Muscle layer of colon (tissue), 2 donors: ENCODE data around the gene OPA1.

Experiments used
- H3K27ac ChIP-seq: one replicate; pipeline ENCODE4 v1.7.0; 2013; ENCODE audit warnings: low read depth, mild to moderate bottlenecking, low read length, moderate library complexity
- H3K27me3 ChIP-seq, 2 donors: one replicate each; pipeline ENCODE4 v1.7.0; 2013; ENCODE audit warnings: low read length in 2 of 2, mild to moderate bottlenecking in 2 of 2; ENCODE audit not compliant: insufficient read depth in 2 of 2, control insufficient read depth in 1 of 2
- H3K36me3 ChIP-seq: one replicate; pipeline ENCODE4 v1.7.0; 2013; ENCODE audit warnings: mild to moderate bottlenecking, low read length; ENCODE audit not compliant: insufficient read depth
- H3K4me1 ChIP-seq: one replicate; pipeline ENCODE4 v1.7.0; 2013; ENCODE audit warnings: mild to moderate bottlenecking, low read length; ENCODE audit not compliant: insufficient read depth
- H3K4me3 ChIP-seq, 2 donors: one replicate each; pipeline ENCODE4 v1.7.0; 2013; ENCODE audit warnings: low read length in 2 of 2, low read depth in 1 of 2, mild to moderate bottlenecking in 1 of 2, moderate library complexity in 1 of 2
- H3K9ac ChIP-seq: one replicate; pipeline ENCODE4 v1.7.0; 2013; ENCODE audit warnings: low read length
- H3K9me3 ChIP-seq: one replicate; pipeline ENCODE4 v1.7.0; 2013; ENCODE audit warnings: mild to moderate bottlenecking, low read length
- donor health status: abdominal sarcoma.
- donor health status: Adenocarcinoma of cecum.

The OPA1 gene

GRCh38 chr3:193563426-193563825 is 29.6 kb upstream of the OPA1 start:
- Histone ChIP-seq H3K36me3 (no peaks in the 10 kb centered on the region), H3K4me1 (no peaks in the 10 kb centered on the region), H3K27me3 (no peaks in the 10 kb centered on the region), H3K9ac (no peak overlapping the region), H3K27ac (no peak overlapping the region), H3K4me3 (no peak overlapping the region), H3K9me3 (no peaks in the 10 kb centered on the region)

- Histone ChIP-seq H3K36me3 (no peaks in the 10 kb centered on the region), H3K4me1 (no peaks in the 10 kb centered on the region), H3K9ac (no peak overlapping the region), H3K27me3 (no peaks in the 10 kb centered on the region), H3K27ac (no peak overlapping the region), H3K4me3 (no peak overlapping the region), H3K9me3 (no peaks in the 10 kb centered on the region)
Observed at GRCh38 chr3:193564012-193564411, 29.0 kb upstream of the OPA1 start.

GRCh38 chr3:193569119-193569518 is 23.9 kb upstream of the OPA1 start:
- no peaks in the 10 kb centered on the region for H3K9me3 ChIP-seq
- H3K36me3 ChIP-seq: no peaks in the 10 kb centered on the region
- no peaks in the 10 kb centered on the region for H3K27me3 ChIP-seq
- H3K9ac ChIP-seq: no peak overlapping the region
- H3K27ac ChIP-seq: no peak overlapping the region
- H3K4me3 ChIP-seq: no peak overlapping the region
- H3K4me1 ChIP-seq: no peaks in the 10 kb centered on the region

- no peak overlapping the region for H3K27ac ChIP-seq
- H3K9ac ChIP-seq: no peak overlapping the region
Observed at GRCh38 chr3:193572426-193572908, 20.5 kb upstream of the OPA1 start.

GRCh38 chr3:193573403-193574191 is 19.4 kb upstream of the OPA1 start:
- Histone ChIP-seq H3K27ac (no peak overlapping the region), H3K9ac (no peak overlapping the region), H3K4me3 (no peak overlapping the region), H3K4me1 (no peaks in the 10 kb centered on the region), H3K27me3 (no peaks in the 10 kb centered on the region), H3K9me3 (no peaks in the 10 kb centered on the region), H3K36me3 (no peaks in the 10 kb centered on the region)

More at GRCh38 chr3:193572426-193572908, 20.5 kb upstream of the OPA1 start:
- H3K4me1 ChIP-seq: no peaks in the 10 kb centered on the region
- H3K27me3 ChIP-seq: no peaks in the 10 kb centered on the region
- no peaks in the 10 kb centered on the region for H3K9me3 ChIP-seq
- H3K4me3 ChIP-seq: no peak overlapping the region
- no peaks in the 10 kb centered on the region for H3K36me3 ChIP-seq

GRCh38 chr3:193574488-193575070 is 18.4 kb upstream of the OPA1 start:
- H3K27me3 ChIP-seq: no peaks in the 10 kb centered on the region
- no peaks in the 10 kb centered on the region for H3K36me3 ChIP-seq
- H3K9me3 ChIP-seq: no peaks in the 10 kb centered on the region

GRCh38 chr3:193585530-193585929 is 7.5 kb upstream of the OPA1 start:
- Histone ChIP-seq H3K27me3 (no peaks in the 10 kb centered on the region), H3K4me1 (no peaks in the 10 kb centered on the region), H3K36me3 (no peaks in the 10 kb centered on the region), H3K9me3 (no peaks in the 10 kb centered on the region), H3K9ac (no peak overlapping the region), H3K27ac (no peak overlapping the region), H3K4me3 (no peak overlapping the region)

More at GRCh38 chr3:193574488-193575070, 18.4 kb upstream of the OPA1 start:
- H3K9ac ChIP-seq: no peak overlapping the region
- no peak overlapping the region for H3K27ac ChIP-seq
- no peak overlapping the region for H3K4me3 ChIP-seq
- no peaks in the 10 kb centered on the region for H3K4me1 ChIP-seq

- Histone ChIP-seq H3K27ac (no peak overlapping the region), H3K27me3 (no peaks in the 10 kb centered on the region), H3K4me1 (no peaks in the 10 kb centered on the region), H3K9me3 (no peaks in the 10 kb centered on the region), H3K4me3 (no peak overlapping the region), H3K36me3 (no peaks in the 10 kb centered on the region), H3K9ac (no peak overlapping the region)
Observed at GRCh38 chr3:193586526-193586925, 6.5 kb upstream of the OPA1 start.

GRCh38 chr3:193589129-193589528 is 3.9 kb upstream of the OPA1 start:
- Histone ChIP-seq H3K4me3 (no peak overlapping the region), H3K36me3 (no peaks in the 10 kb centered on the region), H3K27ac (no peak overlapping the region), H3K9ac (no peak overlapping the region), H3K4me1 (peaks cover 7% of the 10 kb centered on the region), H3K27me3 (no peaks in the 10 kb centered on the region), H3K9me3 (no peaks in the 10 kb centered on the region)

GRCh38 chr3:193589616-193590015 is 3.4 kb upstream of the OPA1 start:
- H3K9me3 ChIP-seq: no peaks in the 10 kb centered on the region

GRCh38 chr3:193590088-193590856 is 2.7 kb upstream of the OPA1 start:
- H3K4me1 ChIP-seq: peaks cover 17% of the 10 kb centered on the region
- no peak overlapping the region for H3K9ac ChIP-seq
- no peaks in the 10 kb centered on the region for H3K9me3 ChIP-seq
- no peaks in the 10 kb centered on the region for H3K27me3 ChIP-seq
- H3K36me3 ChIP-seq: no peaks in the 10 kb centered on the region
- H3K4me3 ChIP-seq: no peak overlapping the region
- H3K27ac ChIP-seq: no peak overlapping the region

More at GRCh38 chr3:193589616-193590015, 3.4 kb upstream of the OPA1 start:
- no peak overlapping the region for H3K27ac ChIP-seq
- no peak overlapping the region for H3K9ac ChIP-seq
- H3K27me3 ChIP-seq: no peaks in the 10 kb centered on the region
- no peak overlapping the region for H3K4me3 ChIP-seq
- no peaks in the 10 kb centered on the region for H3K36me3 ChIP-seq
- H3K4me1 ChIP-seq: peaks cover 12% of the 10 kb centered on the region
